Ovary (tissue), 9 donors: ENCODE data around the gene KIF1A. TPM values are rescaled to one million over a fixed set of nuclear protein-coding genes. Genes with fewer than 3 reads are reported as not detected.

Source experiments
- DNase-seq, 5 donors: peaks; one replicate each; pipeline ENCODE4 v3.0.0-alpha.2; 2019 to 2020
- H3K27ac ChIP-seq, 2 donors: fragments of 200-600 bp; one replicate each; pipeline versions ENCODE4 v1.5.1 to v1.8.0; 2019 to 2022
- H3K27me3 ChIP-seq: fragments of 200-600 bp; one replicate; pipeline ENCODE4 v1.8.0; 2022
- H3K36me3 ChIP-seq: fragments of 200-600 bp; sonication (generic); one replicate; pipeline ENCODE4 v1.5.1; 2019
- H3K4me1 ChIP-seq: one replicate; pipeline ENCODE4 v1.8.1; 2013; ENCODE audit warnings: mild to moderate bottlenecking, moderate library complexity; ENCODE audit not compliant: insufficient read depth
- H3K4me3 ChIP-seq: fragments of 200-600 bp; sonication (generic); one replicate; pipeline ENCODE4 v1.5.1; 2017
- H3K9me3 ChIP-seq, 2 donors: fragments of 200-600 bp in 1 of 2; sonication (generic) in 1 of 2; one replicate each; pipeline versions ENCODE4 v1.5.1 to v1.8.1; 2013 to 2019; ENCODE audit warnings: mild to moderate bottlenecking in 1 of 2, moderate library complexity in 1 of 2
- EP300 ChIP-seq: sonication (generic); formaldehyde crosslinking; IDR thresholded peaks from one replicate; pipeline ENCODE4 v1.6.1; 2017; ENCODE audit warnings: antibody characterized with exemption
- POLR2A ChIP-seq: fragments of 450-650 bp; IDR thresholded peaks from one replicate; pipeline ENCODE4 v1.6.1; 2017; ENCODE audit warnings: antibody characterized with exemption, mild to moderate bottlenecking, moderate library complexity
- WGBS, 3 donors: extraction: QIAGEN DNeasy Blood & Tissue Kit in 1 of 3; methylation state at CpG; one replicate each; pipeline versions ENCODE4 v1.1.5 to v1.1.7; 2013 to 2017; 5-methylcytosine and 5-hydroxymethylcytosine counted together
- intact Hi-C, 4 donors: fragments of 100-400 bp; cut with DNase I; formaldehyde crosslinking; loops; one replicate each; pipeline versions ENCODE4 v1.11.0 to v1.15.1; 2022 to 2023
- polyA plus RNA-seq, 2 donors: library from polyadenylated mRNA; stranded (reverse); fragments of 200-250 nt in 1 of 2; fragments of 350-450 nt in 1 of 2; fragmentation: Illumina TruSeq in 1 of 2; extraction: RNeasy Lipid Tissue Mini Kit (QIAGEN cat#74804) in 1 of 2; gene quantifications; one replicate each; pipeline ENCODE4 v1.2.3, GENCODE V29; 2013 to 2014
- total RNA-seq, 7 donors: library from RNA; depleted of rRNA in 2 of 7; stranded (reverse); fragments of >200 nt in 2 of 7; fragmentation: NEBNext Ultra II Directional in 3 of 7; extraction: Animal tissue kit (Norgen Biotek cat#: 25700) in 3 of 7; gene quantifications; one replicate each; pipeline versions ENCODE4 v1.1.0 to v1.2.4, GENCODE V29; 2016 to 2023
- TF ChIP-seq, protein P1 (sequence below), 3 donors: fragments of 450-650 bp in 2 of 3; fragments of 200-600 bp in 1 of 3; IDR thresholded peaks; one replicate each; pipeline versions ENCODE4 v1.5.1 to v1.8.0; 2016 to 2022; ENCODE audit warnings: antibody characterized with exemption in 3 of 3, mild to moderate bottlenecking in 1 of 3
- donor health status: DM: no; HTN: no; CAD: no; lungs with moderate emphysema.
- donor health status: DM: no; HTN: no; CAD: no.
- donor health status: Bipolar disorder and iron deficiency.
- donor health status: DM: yes; HTN: yes; CAD: no.
- donor health status: DM: no; HTN: no; CAD: no.
- donor health status: DM: yes; HTN: yes; CAD: no.

Gene KIF1A
- total and polyA plus RNA-seq, 9 donors: 0.48 to 4.4 (median 1.2) TPM

DNA sequence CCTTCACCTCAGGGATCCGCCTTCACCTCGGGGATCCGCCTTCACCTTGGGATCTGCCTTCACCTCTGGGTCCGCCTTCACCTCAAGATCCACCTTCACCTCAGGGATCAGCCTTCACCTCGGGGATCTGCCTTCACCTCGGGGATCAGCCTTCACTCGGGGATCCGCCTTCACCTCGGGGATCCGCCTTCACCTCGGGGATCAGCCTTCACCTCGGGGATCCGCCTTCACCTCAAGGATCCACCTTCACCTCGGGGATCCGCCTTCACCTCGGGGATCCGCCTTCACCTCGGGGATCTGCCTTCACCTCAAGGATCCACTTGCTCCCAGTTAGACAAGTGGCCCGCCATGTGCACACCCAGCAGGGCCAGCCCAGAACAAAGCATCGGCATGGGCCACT, 7.3 kb downstream of the KIF1A start:
- intact Hi-C loops: no loop called here
- no peak for TF ChIP-seq EP300
- TF ChIP-seq, protein P1, sequence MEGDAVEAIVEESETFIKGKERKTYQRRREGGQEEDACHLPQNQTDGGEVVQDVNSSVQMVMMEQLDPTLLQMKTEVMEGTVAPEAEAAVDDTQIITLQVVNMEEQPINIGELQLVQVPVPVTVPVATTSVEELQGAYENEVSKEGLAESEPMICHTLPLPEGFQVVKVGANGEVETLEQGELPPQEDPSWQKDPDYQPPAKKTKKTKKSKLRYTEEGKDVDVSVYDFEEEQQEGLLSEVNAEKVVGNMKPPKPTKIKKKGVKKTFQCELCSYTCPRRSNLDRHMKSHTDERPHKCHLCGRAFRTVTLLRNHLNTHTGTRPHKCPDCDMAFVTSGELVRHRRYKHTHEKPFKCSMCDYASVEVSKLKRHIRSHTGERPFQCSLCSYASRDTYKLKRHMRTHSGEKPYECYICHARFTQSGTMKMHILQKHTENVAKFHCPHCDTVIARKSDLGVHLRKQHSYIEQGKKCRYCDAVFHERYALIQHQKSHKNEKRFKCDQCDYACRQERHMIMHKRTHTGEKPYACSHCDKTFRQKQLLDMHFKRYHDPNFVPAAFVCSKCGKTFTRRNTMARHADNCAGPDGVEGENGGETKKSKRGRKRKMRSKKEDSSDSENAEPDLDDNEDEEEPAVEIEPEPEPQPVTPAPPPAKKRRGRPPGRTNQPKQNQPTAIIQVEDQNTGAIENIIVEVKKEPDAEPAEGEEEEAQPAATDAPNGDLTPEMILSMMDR (IDR thresholded peaks at IDR 0.05): no peak
- no peak for TF ChIP-seq POLR2A
- DNase-seq: peak in 1 of 5 donors; percentile 6
- no peak overlapping the region for H3K27ac ChIP-seq
- no peaks in the 10 kb centered on the region for H3K9me3 ChIP-seq
- H3K4me3 ChIP-seq: no peak overlapping the region
- H3K27me3 ChIP-seq: no peaks in the 10 kb centered on the region
- WGBS, 3 donors: 86 to 90% (median 87%) methylated on average over 20 of the region's 20 CpGs
- H3K36me3 ChIP-seq: no peaks in the 10 kb centered on the region
- no peaks in the 10 kb centered on the region for H3K4me1 ChIP-seq

DNA sequence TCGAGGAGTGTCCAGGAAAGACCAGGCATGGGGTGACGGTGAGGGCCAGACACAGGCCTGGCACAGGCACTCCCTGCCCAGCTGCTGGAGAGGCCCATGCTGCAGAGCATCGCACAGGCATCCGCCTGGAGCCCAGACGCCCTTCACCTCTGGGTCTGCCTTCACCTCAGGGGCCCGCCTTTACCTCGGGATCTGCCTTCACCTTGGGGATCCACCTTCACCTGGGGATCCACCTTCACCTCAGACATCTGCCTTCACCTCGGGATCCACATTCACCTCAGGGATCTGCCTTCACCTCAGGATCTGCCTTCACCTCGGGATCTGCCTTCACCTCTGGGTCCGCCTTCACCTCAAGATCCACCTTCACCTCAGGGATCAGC, 7.7 kb downstream of the KIF1A start:
- H3K27me3 ChIP-seq: no peaks in the 10 kb centered on the region
- peak in 1 of 5 donors; percentile 3 for DNase-seq
- H3K4me3 ChIP-seq: no peak overlapping the region
- intact Hi-C loops: no loop called here
- H3K27ac ChIP-seq: no peak overlapping the region
- no peaks in the 10 kb centered on the region for H3K36me3 ChIP-seq
- no peak for TF ChIP-seq POLR2A
- TF ChIP-seq EP300: no peak
- TF ChIP-seq, protein P1 (IDR thresholded peaks at IDR 0.05): no peak
- 94 to 96% (median 95%) methylated on average over 10 of the region's 10 CpGs for WGBS, 3 donors
- no peaks in the 10 kb centered on the region for H3K9me3 ChIP-seq
- H3K4me1 ChIP-seq: no peaks in the 10 kb centered on the region

DNA sequence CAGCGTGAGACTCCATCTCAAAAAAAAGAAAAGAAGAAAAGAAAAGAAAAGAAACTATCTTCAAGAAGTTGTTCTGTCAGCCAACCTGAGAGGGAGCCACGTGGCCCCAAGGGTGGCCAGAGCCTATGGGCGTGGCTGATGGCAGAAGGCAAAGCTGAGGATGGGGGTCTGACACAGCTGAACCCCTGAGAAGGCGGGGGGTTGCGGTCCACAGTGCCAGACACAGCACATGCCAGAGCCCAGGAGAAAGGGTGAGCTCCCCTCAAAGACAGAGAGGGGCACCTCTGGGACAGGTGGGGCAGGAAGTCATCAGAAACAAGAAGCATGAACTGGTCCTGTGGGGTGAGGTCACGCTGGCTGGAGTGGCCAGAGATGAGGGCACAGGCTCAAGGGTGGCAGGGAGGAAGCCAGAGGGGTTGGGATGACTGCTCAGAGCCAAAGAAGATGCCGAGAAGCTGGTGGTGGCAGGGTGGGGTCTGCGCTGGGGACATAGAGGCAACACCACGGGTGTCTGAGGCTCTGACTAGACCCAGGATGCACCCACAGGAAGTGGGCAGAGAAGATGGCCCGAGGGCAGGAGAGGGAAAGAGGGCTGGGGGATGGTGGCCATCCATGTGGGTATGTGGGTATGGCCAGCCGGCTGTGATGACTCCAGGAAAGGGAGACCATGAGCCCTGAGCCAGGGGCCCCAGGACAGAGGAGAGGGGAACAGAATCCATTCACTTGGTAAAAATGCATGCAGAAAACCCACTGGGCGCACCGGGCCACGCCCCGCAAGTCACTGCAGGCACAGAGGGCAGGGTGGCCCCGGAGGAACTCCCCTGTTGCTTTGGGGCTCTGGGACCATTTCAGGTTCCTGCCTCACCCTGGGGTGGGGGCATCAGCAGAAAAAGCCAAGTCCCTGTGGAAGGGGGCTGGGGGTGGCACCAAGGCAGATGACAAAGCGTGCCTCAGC, 8.4 kb downstream of the KIF1A start:
- TF ChIP-seq EP300: no peak
- TF ChIP-seq, protein P1 (IDR thresholded peaks at IDR 0.05): no peak
- no peak for TF ChIP-seq POLR2A
- Histone ChIP-seq H3K4me3 (no peak overlapping the region), H3K27me3 (no peaks in the 10 kb centered on the region), H3K36me3 (no peaks in the 10 kb centered on the region), H3K27ac (no peak overlapping the region), H3K4me1 (no peaks in the 10 kb centered on the region), H3K9me3 (no peaks in the 10 kb centered on the region)
- DNase-seq: peak in 1 of 5 donors; percentile 8
- 87 to 92% (median 92%) methylated on average over 17 of the region's 17 CpGs for WGBS, 3 donors
- intact Hi-C loops: no loop called here

DNA sequence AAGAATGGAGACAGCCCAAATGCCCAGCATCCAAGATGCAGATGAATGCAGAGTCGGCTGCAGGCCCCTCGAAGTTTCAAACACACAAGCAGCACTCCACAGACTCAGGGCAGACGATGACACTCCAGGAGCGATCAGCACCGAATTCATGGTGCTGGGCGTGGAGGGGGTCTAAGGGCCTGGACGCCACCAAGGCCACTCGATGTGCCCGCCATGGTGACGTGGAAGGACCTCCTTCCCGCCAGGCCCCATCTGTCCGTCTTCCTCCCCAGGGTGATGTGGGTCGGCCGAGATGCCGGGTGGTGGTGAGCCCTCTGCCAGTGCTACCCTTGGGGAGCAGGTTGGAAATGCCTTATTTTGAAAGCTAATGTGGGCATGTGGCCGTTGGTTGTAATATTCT, 9.4 kb downstream of the KIF1A start:
- intact Hi-C loops: no loop called here
- 92 to 93% (median 93%) methylated on average over 16 of the region's 16 CpGs for WGBS, 3 donors
- H3K36me3 ChIP-seq: no peaks in the 10 kb centered on the region
- H3K27me3 ChIP-seq: no peaks in the 10 kb centered on the region
- no peak overlapping the region for H3K27ac ChIP-seq
- peak in 1 of 5 donors; percentile 5 for DNase-seq
- no peak overlapping the region for H3K4me3 ChIP-seq
- TF ChIP-seq EP300 (no peak), POLR2A (no peak)
- TF ChIP-seq, protein P1 (IDR thresholded peaks at IDR 0.05): no peak
- H3K9me3 ChIP-seq: peaks cover 0 to 4% of the 10 kb centered on the region in 2 donors
- H3K4me1 ChIP-seq: no peaks in the 10 kb centered on the region
